Prostate gland (tissue), 2 donors: ENCODE measurements around the gene AHNAK.

ENCODE experiments used
- CTCF ChIP-seq, 4 experiments: fragments of 200-600 bp in 2 of 4; fragments of 450-650 bp in 2 of 4; sonication (generic) in 2 of 4; IDR thresholded peaks; 1 replicate in 3 of 4; 2 replicates in 1 of 4; pipeline ENCODE4 v1.5.1; 2016 to 2019; ENCODE audit warnings: antibody characterized with exemption in 4 of 4, mild to moderate bottlenecking in 2 of 4, moderate library complexity in 2 of 4
- POLR2A ChIP-seq: fragments of 450-650 bp; IDR thresholded peaks from one replicate; pipeline ENCODE4 v1.6.1; 2016; ENCODE audit warnings: antibody characterized with exemption, mild to moderate bottlenecking
- POLR2AphosphoS5 ChIP-seq: sonication (generic); formaldehyde crosslinking; IDR thresholded peaks from one replicate; pipeline ENCODE4 v1.6.1; 2017; ENCODE audit warnings: antibody characterized with exemption

- TF ChIP-seq CTCF (IDR thresholded peaks at IDR 0.05) (no peak), POLR2AphosphoS5 (no peak), POLR2A (no peak)
Observed at GRCh38 chr11:62468577-62468976, 78.0 kb downstream of the AHNAK start.
